NCI-H345 (cell line): Measurements from ENCODE around the gene OMG.
"Not testable (repeated sequence)": the region's sequence is repeated elsewhere in the genome, so short reads cannot be mapped to it uniquely, and the experiment has no call there.

Experiments
- DNase-seq: peaks from one replicate; lab custom pipeline; 2025; lab: John Stamatoyannopoulos, UW

Gene OMG

GRCh38 chr17:31308372-31309334, 11.6 kb upstream of the OMG start:
- DNase-seq, result no peak

- no peak for DNase-seq
Observed at GRCh38 chr17:31307640-31308039, 10.6 kb upstream of the OMG start.

DNA sequence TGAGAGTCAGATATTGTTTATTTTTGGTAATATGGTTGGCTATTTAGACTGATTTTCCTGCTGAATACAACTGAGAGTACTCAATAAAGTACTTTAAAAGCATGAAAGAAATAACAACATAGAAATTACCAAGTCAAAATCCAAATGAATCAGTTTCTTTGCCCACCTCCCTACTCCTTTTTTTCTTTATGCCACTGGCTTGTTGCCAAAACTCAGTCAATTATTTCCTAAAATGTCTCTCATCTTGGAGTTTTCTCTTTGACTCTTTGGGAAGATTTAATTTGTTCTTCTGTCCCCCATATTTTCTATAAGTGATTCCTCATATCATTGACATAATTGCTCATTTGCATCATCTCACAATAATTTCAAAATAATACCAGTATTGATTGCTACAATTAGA, 2.6 kb upstream of the OMG start:
- DNase-seq, result no peak

- no peak for DNase-seq
Observed at GRCh38 chr17:31296142-31296541, 897 bp downstream of the OMG start.

DNA sequence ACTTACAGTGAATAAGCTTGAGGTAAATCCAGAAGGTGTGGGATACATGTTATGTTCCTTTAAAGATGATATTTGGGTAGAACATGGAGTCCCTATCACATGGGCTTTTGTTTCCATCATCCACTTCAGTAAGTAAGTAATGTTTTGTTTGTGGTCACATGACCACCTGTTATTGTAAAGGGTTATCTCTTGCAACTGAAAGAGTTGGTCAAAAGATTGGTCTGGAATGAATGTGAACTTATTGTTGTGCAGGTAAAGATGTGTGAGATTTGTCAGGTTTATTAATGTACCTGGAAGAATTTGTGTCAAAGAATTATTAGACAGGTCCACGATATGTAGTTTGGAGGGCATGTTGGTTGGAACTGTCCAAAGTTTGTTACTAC, 1.6 kb downstream of the OMG start:
- DNase-seq, result no peak

GRCh38 chr17:31294820-31295488, 2.1 kb downstream of the OMG start:
- no peak for DNase-seq

DNA sequence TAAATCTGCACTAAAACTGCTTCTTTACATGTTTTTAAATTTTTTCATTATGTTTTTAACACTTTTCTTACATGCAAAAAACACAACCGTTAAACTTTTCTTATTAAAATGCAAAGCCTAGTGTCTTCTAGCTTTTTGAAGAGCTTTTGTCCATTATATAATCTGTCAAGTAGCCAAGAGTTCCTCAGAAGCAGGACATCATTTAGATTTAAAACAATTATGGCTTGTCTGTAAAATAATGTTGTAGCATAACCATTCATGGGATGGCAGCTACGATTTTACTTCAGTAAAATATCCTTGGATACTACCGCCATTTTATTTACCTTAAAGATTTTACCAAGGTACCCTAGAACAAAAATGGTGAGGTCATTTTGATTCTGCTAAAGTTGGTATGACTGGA, 2.8 kb downstream of the OMG start:
- no peak for DNase-seq

- DNase-seq, result no peak
Observed at GRCh38 chr17:31293581-31293980, 3.5 kb downstream of the OMG start.

GRCh38 chr17:31291820-31292219, 5.2 kb downstream of the OMG start:
- no peak for DNase-seq

DNA sequence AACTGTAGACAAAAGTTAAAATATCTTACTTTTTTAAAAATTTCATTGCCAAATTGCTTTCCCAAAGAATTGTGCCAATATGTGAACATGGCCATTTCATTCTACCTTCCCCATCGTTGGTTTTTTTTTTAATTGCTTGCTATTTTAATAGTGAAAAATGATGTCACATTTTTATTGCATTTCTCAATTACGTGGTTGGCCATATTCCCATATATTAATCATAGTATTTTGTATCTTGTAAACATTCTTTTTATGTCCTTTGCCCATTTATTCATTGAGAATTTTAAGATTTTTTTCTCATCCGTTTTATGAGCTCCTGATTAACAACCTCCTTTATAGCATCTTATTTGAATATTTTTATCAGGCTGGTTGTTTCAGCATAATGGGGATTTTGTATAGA, 7.2 kb downstream of the OMG start:
- no peak for DNase-seq

DNA sequence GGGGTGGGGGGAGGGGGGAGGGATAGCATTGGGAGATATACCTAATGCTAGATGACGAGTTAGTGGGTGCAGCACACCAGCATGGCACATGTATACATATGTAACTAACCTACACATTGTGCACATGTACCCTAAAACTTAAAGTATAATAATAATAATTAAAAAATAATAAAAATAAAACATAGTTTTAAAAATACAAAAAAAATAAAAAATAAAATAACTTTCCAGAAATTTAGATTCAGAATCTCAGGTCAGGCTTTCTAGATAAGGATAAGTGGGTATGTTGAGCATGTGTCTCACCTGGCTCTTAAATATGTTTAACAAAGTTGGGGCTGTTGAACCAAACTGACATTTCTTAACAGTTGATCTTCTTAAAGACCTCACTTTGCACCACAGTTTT, 9.1 kb downstream of the OMG start:
- not testable (repeated sequence) for DNase-seq

DNA sequence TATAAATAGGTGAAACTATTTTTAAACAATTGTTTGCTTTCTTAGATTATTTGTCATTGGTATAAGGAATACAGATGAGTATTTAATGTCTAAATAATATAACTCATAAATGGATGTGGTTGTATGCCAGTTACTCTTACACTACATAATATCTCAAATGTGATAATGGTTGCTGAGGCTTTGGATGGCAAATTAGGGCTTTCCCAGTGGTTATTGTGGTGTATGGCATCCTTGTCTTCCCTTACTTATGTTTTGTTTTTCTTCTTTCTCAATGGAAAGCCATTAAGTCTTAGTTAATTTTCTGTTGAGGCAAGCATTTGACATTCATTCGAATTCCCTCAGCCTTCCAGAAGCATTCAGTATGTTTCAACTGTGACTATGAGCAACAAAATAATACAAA, 10.5 kb downstream of the OMG start:
- DNase-seq, result no peak

- no peak for DNase-seq
Observed at GRCh38 chr17:31283841-31284240, 13.2 kb downstream of the OMG start.

DNA sequence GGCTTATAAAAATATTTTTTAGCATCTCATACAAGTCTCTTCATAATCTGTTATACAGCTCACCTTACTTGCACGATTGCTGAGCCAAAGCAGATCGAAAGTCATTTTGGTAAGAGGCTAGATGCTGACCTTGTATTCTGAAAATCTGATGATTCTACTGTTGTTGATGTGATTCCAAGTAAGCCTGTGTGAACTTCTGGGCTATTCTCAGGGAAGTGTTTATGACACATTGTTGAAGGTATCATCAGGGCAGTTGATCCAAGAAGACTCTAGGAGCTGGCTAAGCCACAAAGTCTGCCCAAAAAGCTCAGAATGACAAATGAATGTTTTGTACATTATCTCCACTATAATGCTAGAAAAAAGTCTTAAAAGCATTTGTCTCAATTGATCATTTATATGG, 16.0 kb downstream of the OMG start:
- no peak for DNase-seq

DNA sequence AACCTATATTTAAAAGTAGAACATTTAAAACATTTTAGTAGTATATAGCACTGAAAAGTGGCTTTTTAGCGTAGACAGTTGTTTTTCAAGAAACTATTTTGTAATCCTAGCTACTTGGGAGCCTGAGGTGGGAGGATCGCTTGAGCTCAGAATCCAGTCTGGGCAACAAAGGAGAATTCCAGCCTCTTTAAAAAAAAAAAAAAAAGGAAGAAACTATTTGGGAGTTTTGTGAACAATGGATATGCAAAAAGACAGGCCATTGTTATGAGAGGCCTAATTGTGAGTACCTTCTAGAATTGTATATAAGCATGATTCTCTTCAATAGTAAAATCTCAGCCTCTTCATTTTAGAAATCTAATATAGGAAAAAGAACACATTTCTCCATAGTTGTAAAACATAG, 17.6 kb downstream of the OMG start:
- DNase-seq, result no peak

DNA sequence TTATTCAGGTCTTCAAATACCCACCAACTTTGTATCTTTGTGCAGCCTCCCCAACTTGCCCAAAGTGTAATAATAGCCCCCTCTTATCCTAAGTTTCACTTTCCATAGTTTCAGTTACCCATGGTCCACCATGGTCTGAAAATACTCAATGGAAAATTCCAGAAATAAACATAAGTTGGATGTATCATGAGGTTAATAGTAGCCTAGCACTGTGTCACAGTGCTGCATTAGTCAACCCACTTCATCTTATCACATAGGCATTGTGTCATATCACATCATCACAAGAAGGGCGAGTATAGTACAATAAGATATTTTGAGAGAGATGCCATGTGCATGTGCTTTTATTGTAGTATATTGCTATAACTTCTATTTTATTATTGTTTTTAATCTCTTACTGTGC, 21.9 kb downstream of the OMG start:
- DNase-seq, result no peak

DNA sequence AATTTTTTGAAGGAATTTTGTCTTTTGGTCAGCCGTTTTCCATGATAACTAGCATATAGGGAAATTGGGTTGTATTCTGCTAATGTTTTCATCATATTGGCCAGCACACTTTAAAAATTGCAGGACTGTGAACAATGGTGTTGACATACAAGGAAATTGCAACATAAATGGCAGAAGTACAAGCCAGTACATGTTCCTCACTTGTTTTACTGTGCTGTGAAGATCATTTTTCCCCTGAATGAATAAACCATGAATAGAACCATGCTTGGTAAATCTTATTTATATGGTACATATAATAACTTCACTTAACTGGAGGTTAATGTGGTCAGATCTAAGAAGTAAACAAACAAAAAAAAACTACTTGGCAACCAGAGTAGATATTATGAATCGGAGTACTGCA, 22.8 kb downstream of the OMG start:
- no peak for DNase-seq

DNA sequence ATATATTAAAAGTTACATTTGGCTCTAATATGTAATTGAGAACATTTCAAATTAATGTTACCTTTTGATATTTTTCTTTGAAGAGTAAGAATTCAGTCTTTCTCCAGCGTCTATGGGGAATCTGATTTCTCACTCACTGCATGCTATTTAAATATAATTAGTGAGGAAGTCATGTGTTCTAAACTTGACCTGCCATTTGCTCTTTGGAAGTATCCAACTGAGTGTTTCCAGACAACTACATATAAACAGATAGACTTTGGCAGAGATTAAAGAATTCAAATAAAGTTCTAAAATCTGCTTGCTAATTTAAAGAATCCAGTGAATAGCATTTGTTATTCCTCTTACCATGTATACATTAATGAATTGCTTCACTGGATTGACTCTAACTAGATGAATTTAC, 23.5 kb downstream of the OMG start:
- no peak for DNase-seq

GRCh38 chr17:31272803-31273202, 24.2 kb downstream of the OMG start:
- no peak for DNase-seq

DNA sequence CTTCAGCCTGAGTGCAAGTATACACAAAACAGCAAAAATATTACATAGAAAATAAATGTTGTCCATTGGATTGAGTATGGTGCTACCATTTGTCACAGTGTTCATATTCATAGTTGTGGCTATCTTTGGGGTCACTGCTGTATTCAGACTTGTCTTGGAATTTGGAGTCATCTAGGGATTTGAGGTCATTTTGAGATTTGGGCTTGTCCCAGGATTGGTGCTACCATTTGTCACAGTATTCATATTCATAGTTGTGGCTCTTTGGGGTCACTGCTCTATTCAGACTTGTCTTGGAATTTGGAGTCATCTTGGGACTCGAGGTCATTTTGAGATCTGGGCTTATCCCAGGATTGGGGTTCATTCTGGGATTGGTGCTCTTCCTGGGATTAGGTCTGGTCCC, 24.8 kb downstream of the OMG start:
- DNase-seq, result no peak

- no peak for DNase-seq
Observed at GRCh38 chr17:31269578-31269983, 27.5 kb downstream of the OMG start.

- DNase-seq, result no peak
Observed at GRCh38 chr17:31269036-31269577, 27.9 kb downstream of the OMG start.

GRCh38 chr17:31266042-31266441, 31.0 kb downstream of the OMG start:
- DNase-seq, result no peak
